ENCODE results near the gene MAPK6. TPM values are rescaled to one million over a fixed set of nuclear protein-coding genes. Genes with fewer than 3 reads are reported as not detected.

MAPK6 gene
- total and polyA plus RNA-seq, 10 of the 15 experiments (the other 5 are each of a cell fraction or from before 2014, with no cell fraction given), result 20.6 to 100 (median 52.6) TPM

DNA sequence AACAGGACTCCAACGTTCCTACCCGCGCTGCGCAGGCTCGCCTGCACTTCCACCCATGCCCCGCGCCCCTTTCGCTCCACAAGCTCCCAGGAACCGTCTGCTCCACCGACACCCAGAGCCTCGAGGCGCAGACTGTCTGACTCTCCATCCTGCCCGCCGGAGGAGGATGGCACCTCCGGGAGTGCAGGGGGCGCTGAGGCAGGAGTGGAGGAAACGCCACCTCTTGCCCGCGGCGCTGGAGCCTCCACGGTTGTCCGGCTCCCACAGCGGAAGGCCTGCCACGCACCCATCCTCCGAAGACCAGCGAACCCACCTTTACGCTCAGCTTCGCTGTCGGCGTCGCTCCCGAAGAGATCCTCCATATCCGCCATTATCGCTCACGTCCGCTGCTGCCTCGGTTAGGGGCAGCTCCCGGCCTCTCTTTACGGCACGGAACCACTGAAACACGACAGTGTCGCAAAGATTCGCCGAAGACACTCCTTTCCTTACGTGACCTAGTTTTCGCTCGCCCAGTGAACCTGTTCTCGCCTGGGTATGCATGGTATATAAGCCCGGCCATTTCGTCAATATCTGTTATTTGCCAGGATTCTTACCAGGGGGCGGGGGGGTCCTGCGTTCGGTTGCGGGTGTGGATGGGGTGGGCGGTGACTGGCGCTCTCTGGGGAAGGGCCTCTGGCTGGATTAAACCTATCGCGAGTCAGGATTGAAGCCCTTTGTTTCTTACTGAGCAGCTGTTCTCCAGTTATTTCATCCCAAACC is 47.5 kb upstream of the MAPK6 start, which contains the start of gene LEO1 (continued):
- peak; percentile 47; the same call in 1 of the 2 replicates for TF ChIP-seq NFIC (IDR thresholded peaks at IDR 0.05; ENCODE audit: low read depth, low read length)
- TF ChIP-seq, protein P1, sequence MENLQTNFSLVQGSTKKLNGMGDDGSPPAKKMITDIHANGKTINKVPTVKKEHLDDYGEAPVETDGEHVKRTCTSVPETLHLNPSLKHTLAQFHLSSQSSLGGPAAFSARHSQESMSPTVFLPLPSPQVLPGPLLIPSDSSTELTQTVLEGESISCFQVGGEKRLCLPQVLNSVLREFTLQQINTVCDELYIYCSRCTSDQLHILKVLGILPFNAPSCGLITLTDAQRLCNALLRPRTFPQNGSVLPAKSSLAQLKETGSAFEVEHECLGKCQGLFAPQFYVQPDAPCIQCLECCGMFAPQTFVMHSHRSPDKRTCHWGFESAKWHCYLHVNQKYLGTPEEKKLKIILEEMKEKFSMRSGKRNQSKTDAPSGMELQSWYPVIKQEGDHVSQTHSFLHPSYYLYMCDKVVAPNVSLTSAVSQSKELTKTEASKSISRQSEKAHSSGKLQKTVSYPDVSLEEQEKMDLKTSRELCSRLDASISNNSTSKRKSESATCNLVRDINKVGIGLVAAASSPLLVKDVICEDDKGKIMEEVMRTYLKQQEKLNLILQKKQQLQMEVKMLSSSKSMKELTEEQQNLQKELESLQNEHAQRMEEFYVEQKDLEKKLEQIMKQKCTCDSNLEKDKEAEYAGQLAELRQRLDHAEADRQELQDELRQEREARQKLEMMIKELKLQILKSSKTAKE (IDR thresholded peaks at IDR 0.05; ENCODE audit: low read depth, poor library complexity, severe bottlenecking), result no peak
- peak; percentile 80 for TF ChIP-seq CREB1 (IDR thresholded peaks at IDR 0.05; ENCODE audit: low read depth)
- peak; percentile 64; the same call in 1 of the 2 replicates for TF ChIP-seq POLR2AphosphoS2 (IDR thresholded peaks at IDR 0.05; ENCODE audit: low read depth, low read length)
- 0 out of 2 replicates have a peak, but pooled peaks have one; percentile 59 for TF ChIP-seq GATAD2B (conservative IDR thresholded peaks at IDR 0.05; ENCODE audit: low read depth)
- TF ChIP-seq TAF1 (IDR thresholded peaks at IDR 0.05; ENCODE audit: borderline replicate concordance, low read depth, low read length), result peak; percentile 86
- no peak for TF ChIP-seq KAT2A (conservative IDR thresholded peaks at IDR 0.05; ENCODE audit: control insufficient read depth, low read depth, low read length)
- TF ChIP-seq, protein P2, sequence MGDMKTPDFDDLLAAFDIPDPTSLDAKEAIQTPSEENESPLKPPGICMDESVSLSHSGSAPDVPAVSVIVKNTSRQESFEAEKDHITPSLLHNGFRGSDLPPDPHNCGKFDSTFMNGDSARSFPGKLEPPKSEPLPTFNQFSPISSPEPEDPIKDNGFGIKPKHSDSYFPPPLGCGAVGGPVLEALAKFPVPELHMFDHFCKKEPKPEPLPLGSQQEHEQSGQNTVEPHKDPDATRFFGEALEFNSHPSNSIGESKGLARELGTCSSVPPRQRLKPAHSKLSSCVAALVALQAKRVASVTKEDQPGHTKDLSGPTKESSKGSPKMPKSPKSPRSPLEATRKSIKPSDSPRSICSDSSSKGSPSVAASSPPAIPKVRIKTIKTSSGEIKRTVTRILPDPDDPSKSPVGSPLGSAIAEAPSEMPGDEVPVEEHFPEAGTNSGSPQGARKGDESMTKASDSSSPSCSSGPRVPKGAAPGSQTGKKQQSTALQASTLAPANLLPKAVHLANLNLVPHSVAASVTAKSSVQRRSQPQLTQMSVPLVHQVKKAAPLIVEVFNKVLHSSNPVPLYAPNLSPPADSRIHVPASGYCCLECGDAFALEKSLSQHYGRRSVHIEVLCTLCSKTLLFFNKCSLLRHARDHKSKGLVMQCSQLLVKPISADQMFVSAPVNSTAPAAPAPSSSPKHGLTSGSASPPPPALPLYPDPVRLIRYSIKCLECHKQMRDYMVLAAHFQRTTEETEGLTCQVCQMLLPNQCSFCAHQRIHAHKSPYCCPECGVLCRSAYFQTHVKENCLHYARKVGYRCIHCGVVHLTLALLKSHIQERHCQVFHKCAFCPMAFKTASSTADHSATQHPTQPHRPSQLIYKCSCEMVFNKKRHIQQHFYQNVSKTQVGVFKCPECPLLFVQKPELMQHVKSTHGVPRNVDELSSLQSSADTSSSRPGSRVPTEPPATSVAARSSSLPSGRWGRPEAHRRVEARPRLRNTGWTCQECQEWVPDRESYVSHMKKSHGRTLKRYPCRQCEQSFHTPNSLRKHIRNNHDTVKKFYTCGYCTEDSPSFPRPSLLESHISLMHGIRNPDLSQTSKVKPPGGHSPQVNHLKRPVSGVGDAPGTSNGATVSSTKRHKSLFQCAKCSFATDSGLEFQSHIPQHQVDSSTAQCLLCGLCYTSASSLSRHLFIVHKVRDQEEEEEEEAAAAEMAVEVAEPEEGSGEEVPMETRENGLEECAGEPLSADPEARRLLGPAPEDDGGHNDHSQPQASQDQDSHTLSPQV (IDR thresholded peaks at IDR 0.05), result no peak
- TF ChIP-seq POLR2A (IDR thresholded peaks at IDR 0.05; ENCODE audit: low read depth, low read length), result peak; percentile 94
- TF ChIP-seq CHD2 (IDR thresholded peaks at IDR 0.05; ENCODE audit: borderline replicate concordance, low read depth, low read length), result peak; percentile 39; the same call in 1 of the 2 replicates
- TF ChIP-seq MYC (IDR thresholded peaks at IDR 0.05; ENCODE audit: insufficient read depth, insufficient read length, insufficient replicate concordance, low read length, severe bottlenecking), result no peak
- TF ChIP-seq YY1 (IDR thresholded peaks at IDR 0.05; ENCODE audit: low read depth, low read length), result peak; percentile 96
- peak; percentile 51 for TF ChIP-seq KLF5 (IDR thresholded peaks at IDR 0.05; ENCODE audit: partially characterized antibody)
- TF ChIP-seq SMAD1 (IDR thresholded peaks at IDR 0.05; ENCODE audit: low read depth, partially characterized antibody), result no peak
- TF ChIP-seq NBN (IDR thresholded peaks at IDR 0.05), result peak; percentile 83
- peak; percentile 88 for TF ChIP-seq ZNF207 (IDR thresholded peaks at IDR 0.05; ENCODE audit: borderline replicate concordance)
- peak; percentile 53 for TF ChIP-seq HCFC1 (IDR thresholded peaks at IDR 0.05; ENCODE audit: low read length)
- no peak for TF ChIP-seq TCF3 (IDR thresholded peaks at IDR 0.05; ENCODE audit: borderline replicate concordance, insufficient read depth, low read depth, low read length)
- TF ChIP-seq RCOR1 (conservative IDR thresholded peaks at IDR 0.05; ENCODE audit: low read depth, low read length), result 0 out of 2 replicates have a peak, but pooled peaks have one; percentile 40
- no peak for TF ChIP-seq ZSCAN29 (IDR thresholded peaks at IDR 0.05)
- TF ChIP-seq, protein P3, sequence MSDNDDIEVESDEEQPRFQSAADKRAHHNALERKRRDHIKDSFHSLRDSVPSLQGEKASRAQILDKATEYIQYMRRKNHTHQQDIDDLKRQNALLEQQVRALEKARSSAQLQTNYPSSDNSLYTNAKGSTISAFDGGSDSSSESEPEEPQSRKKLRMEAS (IDR thresholded peaks at IDR 0.05; ENCODE audit: low read depth, low read length), result peak; percentile 47; the same call in 1 of the 2 replicates
- TF ChIP-seq EED (IDR thresholded peaks at IDR 0.05; ENCODE audit: low read depth), result 0 out of 2 replicates have a peak, but pooled peaks have one; percentile 41
- TF ChIP-seq, protein P4, sequence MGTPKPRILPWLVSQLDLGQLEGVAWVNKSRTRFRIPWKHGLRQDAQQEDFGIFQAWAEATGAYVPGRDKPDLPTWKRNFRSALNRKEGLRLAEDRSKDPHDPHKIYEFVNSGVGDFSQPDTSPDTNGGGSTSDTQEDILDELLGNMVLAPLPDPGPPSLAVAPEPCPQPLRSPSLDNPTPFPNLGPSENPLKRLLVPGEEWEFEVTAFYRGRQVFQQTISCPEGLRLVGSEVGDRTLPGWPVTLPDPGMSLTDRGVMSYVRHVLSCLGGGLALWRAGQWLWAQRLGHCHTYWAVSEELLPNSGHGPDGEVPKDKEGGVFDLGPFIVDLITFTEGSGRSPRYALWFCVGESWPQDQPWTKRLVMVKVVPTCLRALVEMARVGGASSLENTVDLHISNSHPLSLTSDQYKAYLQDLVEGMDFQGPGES (IDR thresholded peaks at IDR 0.05), result peak; percentile 40; the same call in 1 of the 2 replicates
- 0 out of 2 replicates have a peak, but pooled peaks have one; percentile 83 for TF ChIP-seq RBBP5 (conservative IDR thresholded peaks at IDR 0.05)

Measured in GM12878 (cell line).